A549 (cell line): Measurements from ENCODE around the gene HABP2. TPM values are rescaled to one million over a fixed set of nuclear protein-coding genes. Genes with fewer than 3 reads are reported as not detected.

Experiments
- ATAC-seq, 2 experiments: fragments of 200-7000 bp in 1 of 2; fragments of >200 bp in 1 of 2; cut with Nextera tagmentation in 1 of 2; cut with Tn5 transposase in 1 of 2; 3 replicates each; pipeline versions ENCODE4 v1.8.0 to v1.9.1; 2018 to 2020; ENCODE audit warnings: mild to moderate bottlenecking in 1 of 2, moderate library complexity in 1 of 2
- CTCF ChIA-PET: fragments of 300-600 bp; sonication (Branson Sonifier 250); formaldehyde crosslinking; extraction: SDS; loops from one replicate; lab custom pipeline; 2021; ENCODE audit warnings: antibody characterized with exemption, inconsistent platforms; lab: Yijun Ruan, JAX
- POLR2A ChIA-PET: fragments of 350-600 bp; formaldehyde crosslinking; extraction: SDS; loops from one replicate; lab custom pipeline; 2021; ENCODE audit warnings: antibody characterized with exemption, inconsistent platforms; lab: Yijun Ruan, JAX
- DNase-seq, 2 experiments: peaks; one replicate each; pipeline versions ENCODE4 v3.0.0 to v3.0.0-alpha.2; 2011 to 2016; ENCODE audit warnings: low read depth in 1 of 2, low spot score in 1 of 2
- FAIRE-seq: peaks from 2 replicates; lab custom pipeline; 2011; peaks lifted over from hg19 to GRCh38; lab: Jason Lieb, UNC
- H3K27ac ChIP-seq, 2 experiments: fragments of >200 bp; sonication (Bioruptor Twin); formaldehyde crosslinking; 3 replicates each; pipeline ENCODE4 v1.5.1; 2016 to 2017
- H3K4me1 ChIP-seq: fragments of >200 bp; sonication (Bioruptor Twin); formaldehyde crosslinking; 3 replicates; pipeline ENCODE4 v1.6.1; 2016
- H3K4me2 ChIP-seq: fragments of >200 bp; sonication (Bioruptor Twin); formaldehyde crosslinking; 3 replicates; pipeline ENCODE4 v1.6.1; 2016
- H3K4me3 ChIP-seq: fragments of >200 bp; sonication (Bioruptor Twin); formaldehyde crosslinking; 3 replicates; pipeline ENCODE4 v1.5.1; 2016
- H3K9me3 ChIP-seq: fragments of >200 bp; sonication (Bioruptor Twin); formaldehyde crosslinking; 3 replicates; pipeline ENCODE4 v1.6.1; 2016
- BHLHE40 ChIP-seq: IDR thresholded peaks from 2 replicates; pipeline ENCODE4 v1.6.1; 2012; ENCODE audit warnings: low read depth, low read length, inconsistent platforms
- CBX8 ChIP-seq: fragments of 200-600 bp; sonication (generic); IDR thresholded peaks from 2 replicates; pipeline ENCODE4 v1.6.1; 2016
- EHMT2 ChIP-seq: fragments of 200-600 bp; sonication (generic); IDR thresholded peaks from 2 replicates; pipeline ENCODE4 v1.6.1; 2016; ENCODE audit warnings: antibody characterized with exemption, low read depth, mild to moderate bottlenecking, moderate library complexity
- FOSL2 ChIP-seq, 2 experiments: fragments of 450-650 bp in 1 of 2; fragments of >200 bp in 1 of 2; sonication (Bioruptor Twin) in 1 of 2; formaldehyde crosslinking; IDR thresholded peaks; 2 replicates each; pipeline versions ENCODE4 v1.5.0 to v1.6.1; 2016 to 2020; ENCODE audit warnings: mild to moderate bottlenecking in 1 of 2, moderate library complexity in 1 of 2
- FOXS1 ChIP-seq: fragments of 250-450 bp; sonication (Bioruptor Pico); IDR thresholded peaks from 2 replicates; pipeline ENCODE4 v1.5.0; 2020; ENCODE audit warnings: mild to moderate bottlenecking, moderate library complexity
- HDAC2 ChIP-seq: fragments of 200-600 bp; sonication (generic); IDR thresholded peaks from 2 replicates; pipeline ENCODE4 v1.6.1; 2016
- HEYL ChIP-seq: fragments of 250-450 bp; sonication (Bioruptor Pico); IDR thresholded peaks from 2 replicates; pipeline ENCODE4 v1.8.0; 2021; ENCODE audit warnings: mild to moderate bottlenecking, moderate library complexity
- HOXA7 ChIP-seq: fragments of 250-450 bp; sonication (Bioruptor Pico); IDR thresholded peaks from 2 replicates; pipeline ENCODE4 v1.5.0; 2020; ENCODE audit warnings: mild to moderate bottlenecking, moderate library complexity
- HOXB13 ChIP-seq: fragments of 250-450 bp; sonication (Bioruptor Pico); IDR thresholded peaks from 2 replicates; pipeline ENCODE4 v1.5.0; 2020; ENCODE audit warnings: low read depth, mild to moderate bottlenecking, moderate library complexity
- HOXB5 ChIP-seq: fragments of 250-450 bp; sonication (Bioruptor Pico); IDR thresholded peaks from 2 replicates; pipeline ENCODE4 v1.5.0; 2020; ENCODE audit warnings: mild to moderate bottlenecking, moderate library complexity
- JUN ChIP-seq, 2 experiments: fragments of >200 bp; sonication (Bioruptor Twin); formaldehyde crosslinking; IDR thresholded peaks; 2 replicates in 1 of 2; 3 replicates in 1 of 2; pipeline ENCODE4 v1.6.1; 2016 to 2017
- JUNB ChIP-seq: fragments of >200 bp; sonication (Bioruptor Twin); formaldehyde crosslinking; IDR thresholded peaks from 2 replicates; pipeline ENCODE4 v1.6.1; 2016
- MAFK ChIP-seq: fragments of 450-650 bp; IDR thresholded peaks from 2 replicates; pipeline ENCODE4 v1.6.1; 2014; ENCODE audit not compliant: partially characterized antibody
- MAZ ChIP-seq: fragments of 150-350 bp; IDR thresholded peaks from 2 replicates; pipeline ENCODE4 v1.6.1; 2014; ENCODE audit warnings: antibody characterized with exemption, low read depth, low read length, borderline replicate concordance
- MYC ChIP-seq: IDR thresholded peaks from 2 replicates; pipeline ENCODE4 v1.6.1; 2012; ENCODE audit warnings: mild to moderate bottlenecking, inconsistent platforms, low read length, improper control_type of control experiment, borderline replicate concordance
- NFE2L2 ChIP-seq: fragments of 150-350 bp; conservative IDR thresholded peaks from 2 replicates; pipeline ENCODE4 v1.6.1; 2014; ENCODE audit warnings: low read length
- NR3C1 ChIP-seq: fragments of >200 bp; sonication (Bioruptor Twin); formaldehyde crosslinking; IDR thresholded peaks from 3 replicates; pipeline ENCODE4 v1.6.1; 2017
- PBX3 ChIP-seq: IDR thresholded peaks from 2 replicates; pipeline ENCODE4 v1.6.1; 2012
- PHF8 ChIP-seq: fragments of 200-600 bp; sonication (generic); IDR thresholded peaks from 2 replicates; pipeline ENCODE4 v1.6.1; 2016; ENCODE audit warnings: low read depth, mild to moderate bottlenecking, antibody characterized with exemption, moderate library complexity, borderline replicate concordance
- POLR2A ChIP-seq: IDR thresholded peaks from 2 replicates; pipeline ENCODE4 v1.6.1; 2012; ENCODE audit warnings: mild to moderate bottlenecking, low read length
- RAD21 ChIP-seq, 2 experiments: fragments of >200 bp in 1 of 2; sonication (Bioruptor Twin) in 1 of 2; formaldehyde crosslinking in 1 of 2; IDR thresholded peaks in 1 of 2; conservative IDR thresholded peaks in 1 of 2; 2 replicates in 1 of 2; 3 replicates in 1 of 2; pipeline ENCODE4 v1.6.1; 2012 to 2018; ENCODE audit warnings: inconsistent platforms in 1 of 2
- RARB ChIP-seq: fragments of 250-450 bp; sonication (Bioruptor Pico); IDR thresholded peaks from 2 replicates; pipeline ENCODE4 v1.8.0; 2021; ENCODE audit warnings: mild to moderate bottlenecking, moderate library complexity
- RCOR1 ChIP-seq: fragments of 150-350 bp; IDR thresholded peaks from 2 replicates; pipeline ENCODE4 v1.6.1; 2014; ENCODE audit warnings: antibody characterized with exemption, low read length, low read depth
- RFX5 ChIP-seq: fragments of 450-650 bp; IDR thresholded peaks from 2 replicates; pipeline ENCODE4 v1.7.1; 2014; ENCODE audit warnings: antibody characterized with exemption, mild to moderate bottlenecking, moderate library complexity
- SREBF2 ChIP-seq: fragments of 450-650 bp; IDR thresholded peaks from 2 replicates; pipeline ENCODE4 v1.6.1; 2014; ENCODE audit warnings: mild to moderate bottlenecking, moderate library complexity
- USF2 ChIP-seq: fragments of 450-650 bp; IDR thresholded peaks from 2 replicates; pipeline ENCODE4 v1.6.1; 2014; ENCODE audit warnings: antibody characterized with exemption
- ZFP36 ChIP-seq: fragments of 450-650 bp; IDR thresholded peaks from 2 replicates; pipeline ENCODE4 v1.6.1; 2014; ENCODE audit warnings: borderline replicate concordance; ENCODE audit not compliant: partially characterized antibody
- ZSCAN20 ChIP-seq: fragments of 250-450 bp; sonication (Bioruptor Pico); IDR thresholded peaks from 2 replicates; pipeline ENCODE4 v1.8.0; 2022; ENCODE audit warnings: mild to moderate bottlenecking, moderate library complexity
- WGBS: methylation state at CpG from one replicate; pipeline ENCODE4 v1.1.6; 2017; ENCODE audit errors: missing lambda C conversion rate; 5-methylcytosine and 5-hydroxymethylcytosine counted together
- polyA plus RNA-seq, 4 experiments: library from polyadenylated mRNA; depleted of rRNA in 3 of 4; stranded (reverse); fragments of >200 nt; fragmentation: RNase III in 1 of 4; extraction: RNeasy Plus Mini Kit Qiagen cat#74134 plus additional on column Dnase treatment in 1 of 4; gene quantifications; 2 replicates in 3 of 4; 3 replicates in 1 of 4; pipeline ENCODE4 v1.2.3, GENCODE V29; 2011 to 2017
- TF ChIP-seq, protein P1 (sequence below): fragments of 250-450 bp; sonication (Bioruptor Pico); IDR thresholded peaks from 2 replicates; pipeline ENCODE4 v1.5.0; 2020; ENCODE audit warnings: low read depth, mild to moderate bottlenecking, moderate library complexity
- TF ChIP-seq, protein P2 (sequence below): IDR thresholded peaks from 2 replicates; pipeline ENCODE4 v1.6.1; 2012
- TF ChIP-seq, protein P3 (sequence below): fragments of 250-450 bp; sonication (Bioruptor Pico); IDR thresholded peaks from 2 replicates; pipeline ENCODE4 v1.5.0; 2021; ENCODE audit warnings: mild to moderate bottlenecking, moderate library complexity, borderline replicate concordance

The HABP2 gene
- polyA plus RNA-seq, 2 of the 4 experiments (the other 2 are of a cell fraction): 0.17 to 0.97 TPM

- POLR2A ChIA-PET: no interaction called here
Observed at GRCh38 chr10:113566888-113567287, 14.0 kb downstream of the HABP2 start.

GRCh38 chr10:113569576-113569975 lies 16.7 kb downstream of the HABP2 start:
- FAIRE-seq: no peak
- ChIA-PET CTCF (interaction anchor here (1.6 kb wide), 1 partner anchor 10 kb away, joined by 5 read pairs; no protein-coding TSS in a partner anchor), POLR2A (no interaction called here)
- no peak for DNase-seq
- Histone ChIP-seq H3K9me3 (no peaks in the 10 kb centered on the region), H3K4me3 (no peak overlapping the region), H3K4me2 (no peak overlapping the region), H3K4me1 (no peaks in the 10 kb centered on the region), H3K27ac (no peak overlapping the region)
- no peak for ATAC-seq
- no peak for TF ChIP-seq NR3C1
- TF ChIP-seq NFE2L2: no peak
- TF ChIP-seq, protein P1, sequence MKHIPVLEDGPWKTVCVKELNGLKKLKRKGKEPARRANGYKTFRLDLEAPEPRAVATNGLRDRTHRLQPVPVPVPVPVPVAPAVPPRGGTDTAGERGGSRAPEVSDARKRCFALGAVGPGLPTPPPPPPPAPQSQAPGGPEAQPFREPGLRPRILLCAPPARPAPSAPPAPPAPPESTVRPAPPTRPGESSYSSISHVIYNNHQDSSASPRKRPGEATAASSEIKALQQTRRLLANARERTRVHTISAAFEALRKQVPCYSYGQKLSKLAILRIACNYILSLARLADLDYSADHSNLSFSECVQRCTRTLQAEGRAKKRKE (CRISPR knock-in tag): no peak
- TF ChIP-seq FOSL2 (IDR thresholded peaks at IDR 0.05): no peak
- TF ChIP-seq FOSL2 (CRISPR knock-in tag; IDR thresholded peaks at IDR 0.05): no peak
- TF ChIP-seq POLR2A: no peak
- no peak for TF ChIP-seq HOXB13 (CRISPR knock-in tag)
- no peak for TF ChIP-seq CBX8
- TF ChIP-seq PBX3: no peak
- no peak for TF ChIP-seq JUN (IDR thresholded peaks at IDR 0.05)
- no peak for TF ChIP-seq MYC
- TF ChIP-seq ZSCAN20 (CRISPR knock-in tag): no peak
- no peak for TF ChIP-seq MAZ
- no peak for TF ChIP-seq HDAC2
- no peak for TF ChIP-seq RAD21 (conservative IDR thresholded peaks at IDR 0.05 in 1 of 2, IDR thresholded peaks at IDR 0.05 in 1 of 2)
- no peak for TF ChIP-seq RFX5
- TF ChIP-seq HOXB5: no peak
- TF ChIP-seq RARB: no peak
- no peak for TF ChIP-seq BHLHE40
- TF ChIP-seq FOXS1 (CRISPR knock-in tag): no peak
- TF ChIP-seq MAFK: no peak
- WGBS: 43% methylated on average over 6 of the region's 8 CpGs

More at GRCh38 chr10:113566888-113567287, 14.0 kb downstream of the HABP2 start:
- no peaks in the 10 kb centered on the region for H3K4me1 ChIP-seq
- no peaks in the 10 kb centered on the region for H3K9me3 ChIP-seq
- H3K4me2 ChIP-seq: no peak overlapping the region
- no peak for ATAC-seq
- TF ChIP-seq FOSL2 (IDR thresholded peaks at IDR 0.05): no peak
- no peak for TF ChIP-seq FOSL2 (CRISPR knock-in tag; IDR thresholded peaks at IDR 0.05)
- TF ChIP-seq, protein P2, sequence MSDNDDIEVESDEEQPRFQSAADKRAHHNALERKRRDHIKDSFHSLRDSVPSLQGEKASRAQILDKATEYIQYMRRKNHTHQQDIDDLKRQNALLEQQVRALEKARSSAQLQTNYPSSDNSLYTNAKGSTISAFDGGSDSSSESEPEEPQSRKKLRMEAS: no peak
- no peak for TF ChIP-seq SREBF2
- TF ChIP-seq HEYL (CRISPR knock-in tag): no peak
- no peak for TF ChIP-seq BHLHE40
- no peak for TF ChIP-seq PHF8
- no peak for TF ChIP-seq EHMT2
- no peak for TF ChIP-seq HDAC2
- no peak for TF ChIP-seq JUNB
- TF ChIP-seq HOXA7 (CRISPR knock-in tag): no peak
- no peak for TF ChIP-seq MAFK
- TF ChIP-seq RARB: no peak
- TF ChIP-seq USF2: no peak
- no peak for TF ChIP-seq RCOR1
- TF ChIP-seq MAZ: no peak
- TF ChIP-seq ZFP36: no peak
- TF ChIP-seq, protein P3, sequence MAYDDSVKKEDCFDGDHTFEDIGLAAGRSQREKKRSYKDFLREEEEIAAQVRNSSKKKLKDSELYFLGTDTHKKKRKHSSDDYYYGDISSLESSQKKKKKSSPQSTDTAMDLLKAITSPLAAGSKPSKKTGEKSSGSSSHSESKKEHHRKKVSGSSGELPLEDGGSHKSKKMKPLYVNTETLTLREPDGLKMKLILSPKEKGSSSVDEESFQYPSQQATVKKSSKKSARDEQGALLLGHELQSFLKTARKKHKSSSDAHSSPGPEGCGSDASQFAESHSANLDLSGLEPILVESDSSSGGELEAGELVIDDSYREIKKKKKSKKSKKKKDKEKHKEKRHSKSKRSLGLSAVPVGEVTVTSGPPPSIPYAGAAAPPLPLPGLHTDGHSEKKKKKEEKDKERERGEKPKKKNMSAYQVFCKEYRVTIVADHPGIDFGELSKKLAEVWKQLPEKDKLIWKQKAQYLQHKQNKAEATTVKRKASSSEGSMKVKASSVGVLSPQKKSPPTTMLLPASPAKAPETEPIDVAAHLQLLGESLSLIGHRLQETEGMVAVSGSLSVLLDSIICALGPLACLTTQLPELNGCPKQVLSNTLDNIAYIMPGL: no peak
- H3K4me3 ChIP-seq: no peak overlapping the region
- no peak overlapping the region for H3K27ac ChIP-seq
- CTCF ChIA-PET: interaction anchor here (0.8 kb wide), 1 partner anchor 16 kb away, joined by 3 read pairs; no protein-coding TSS in a partner anchor
- whole genome bisulfite sequencing: 32% methylated on average over 6 of the region's 6 CpGs
- no peak for DNase-seq
- FAIRE-seq: no peak
